ENCODE measurements around the gene NR6A1. TPM values are rescaled to one million over a fixed set of nuclear protein-coding genes. Genes with fewer than 3 reads are reported as not detected.

Gene NR6A1
- total RNA-seq, 1 donor: 0.36 TPM

- H3K4me2 ChIP-seq (ENCODE audit: insufficient read depth, low read length): no peak overlapping the region
Observed at GRCh38 chr9:124780757-124781151, 9.6 kb upstream of the NR6A1 start.

GRCh38 chr9:124780060-124780756 lies 9.1 kb upstream of the NR6A1 start:
- no peak overlapping the region for H3K27ac ChIP-seq (ENCODE audit: low read depth, low read length)

More at GRCh38 chr9:124780757-124781151, 9.6 kb upstream of the NR6A1 start:
- Histone ChIP-seq H3K79me2 (ENCODE audit: insufficient read depth, low read length) (no peaks in the 10 kb centered on the region), H2AFZ (ENCODE audit: low read length) (no peak overlapping the region), H3K27me3 (ENCODE audit: insufficient read depth, low read length) (peaks cover 12% of the 10 kb centered on the region), H3K4me1 (ENCODE audit: insufficient read depth, low read length) (peaks cover 25% of the 10 kb centered on the region), H3K36me3 (ENCODE audit: insufficient read depth, low read length) (no peaks in the 10 kb centered on the region), H3K27ac (ENCODE audit: low read depth, low read length) (no peak overlapping the region), H3K4me3 (ENCODE audit: insufficient read depth, low read length) (no peak overlapping the region), H4K20me1 (ENCODE audit: insufficient read depth, low read length) (no peaks in the 10 kb centered on the region), H3K9me3 (ENCODE audit: low read depth, low read length) (no peaks in the 10 kb centered on the region)
- DNase-seq (ENCODE audit: insufficient read length, low spot score, missing footprints): peak; percentile 56
- TF ChIP-seq CTCF (IDR thresholded peaks at IDR 0.05; ENCODE audit: extremely low read depth, low read depth, low read length): no peak

GRCh38 chr9:124779368-124780059 lies 8.4 kb upstream of the NR6A1 start:
- DNase-seq (ENCODE audit: insufficient read length, low spot score, missing footprints): peak; percentile 98
- no peaks in the 10 kb centered on the region for H4K20me1 ChIP-seq (ENCODE audit: insufficient read depth, low read length)
- no peak for TF ChIP-seq CTCF (IDR thresholded peaks at IDR 0.05; ENCODE audit: extremely low read depth, low read depth, low read length)
- no peak overlapping the region for H3K27ac ChIP-seq (ENCODE audit: low read depth, low read length)
- H3K79me2 ChIP-seq (ENCODE audit: insufficient read depth, low read length): no peaks in the 10 kb centered on the region
- no peaks in the 10 kb centered on the region for H3K9me3 ChIP-seq (ENCODE audit: low read depth, low read length)
- H3K4me2 ChIP-seq (ENCODE audit: insufficient read depth, low read length): peak overlapping the region; percentile 86
- peak overlapping the region; percentile 53 for H3K4me3 ChIP-seq (ENCODE audit: insufficient read depth, low read length)
- no peaks in the 10 kb centered on the region for H3K36me3 ChIP-seq (ENCODE audit: insufficient read depth, low read length)
- peaks cover 23% of the 10 kb centered on the region for H3K4me1 ChIP-seq (ENCODE audit: insufficient read depth, low read length)
- H3K27me3 ChIP-seq (ENCODE audit: insufficient read depth, low read length): peaks cover 13% of the 10 kb centered on the region
- H2AFZ ChIP-seq (ENCODE audit: low read length): peak overlapping the region; percentile 35

More at GRCh38 chr9:124780060-124780756, 9.1 kb upstream of the NR6A1 start:
- DNase-seq (ENCODE audit: insufficient read length, low spot score, missing footprints): peak; percentile 93
- Histone ChIP-seq H3K9me3 (ENCODE audit: low read depth, low read length) (no peaks in the 10 kb centered on the region), H3K79me2 (ENCODE audit: insufficient read depth, low read length) (no peaks in the 10 kb centered on the region), H3K36me3 (ENCODE audit: insufficient read depth, low read length) (no peaks in the 10 kb centered on the region), H3K4me3 (ENCODE audit: insufficient read depth, low read length) (peak overlapping the region; percentile 53), H3K27me3 (ENCODE audit: insufficient read depth, low read length) (peaks cover 13% of the 10 kb centered on the region), H3K4me2 (ENCODE audit: insufficient read depth, low read length) (peak overlapping the region; percentile 86), H2AFZ (ENCODE audit: low read length) (peak overlapping the region; percentile 35), H3K4me1 (ENCODE audit: insufficient read depth, low read length) (peaks cover 25% of the 10 kb centered on the region), H4K20me1 (ENCODE audit: insufficient read depth, low read length) (no peaks in the 10 kb centered on the region)
- no peak for TF ChIP-seq CTCF (IDR thresholded peaks at IDR 0.05; ENCODE audit: extremely low read depth, low read depth, low read length)

Measured in osteoblast (primary cell).